ENCODE measurements around the gene DEAF1. TPM values are rescaled to one million over a fixed set of nuclear protein-coding genes. Genes with fewer than 3 reads are reported as not detected.

Gene DEAF1
- total and polyA plus RNA-seq, 2 of the 13 experiments (the other 11 are each of a cell fraction or from before 2014, with no cell fraction given), result 22.3 to 29.6 TPM

DNA sequence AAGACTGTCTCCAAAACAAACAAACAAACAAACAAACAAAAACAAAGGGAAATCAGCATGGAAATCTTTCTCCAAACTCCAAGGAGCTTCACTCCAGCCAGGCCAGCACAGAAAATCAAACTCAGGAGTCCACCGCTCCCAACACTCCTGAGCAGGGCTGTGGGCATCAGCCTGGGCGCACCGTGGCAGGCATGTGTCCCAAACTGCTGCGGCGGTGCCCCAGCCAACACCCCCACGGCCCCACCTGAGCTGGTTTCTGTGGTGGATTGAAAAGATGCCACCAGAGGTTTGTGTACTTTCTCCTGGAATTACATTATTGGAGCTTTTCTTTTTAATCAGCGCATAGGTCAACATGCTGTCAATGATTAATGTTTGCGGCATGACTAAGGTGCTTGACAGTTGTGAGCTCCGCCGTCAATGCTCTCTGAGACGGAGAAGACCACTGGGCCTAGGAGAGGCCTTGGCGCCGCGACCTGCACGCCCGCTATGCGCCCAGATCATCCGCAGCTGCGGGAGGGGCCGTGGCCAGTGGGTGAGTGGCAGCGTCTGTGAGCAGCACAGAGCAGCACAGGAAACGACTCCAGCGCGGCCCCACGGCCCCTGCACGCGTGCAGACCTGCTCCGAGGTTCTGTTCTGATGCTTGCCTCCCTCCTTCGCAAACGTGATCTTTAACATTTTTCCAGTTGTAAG is 39.8 kb downstream of the DEAF1 start (continued):
- no peak for TF ChIP-seq SMAD9 (CRISPR knock-in tag; IDR thresholded peaks at IDR 0.05)
- TF ChIP-seq, protein P1, sequence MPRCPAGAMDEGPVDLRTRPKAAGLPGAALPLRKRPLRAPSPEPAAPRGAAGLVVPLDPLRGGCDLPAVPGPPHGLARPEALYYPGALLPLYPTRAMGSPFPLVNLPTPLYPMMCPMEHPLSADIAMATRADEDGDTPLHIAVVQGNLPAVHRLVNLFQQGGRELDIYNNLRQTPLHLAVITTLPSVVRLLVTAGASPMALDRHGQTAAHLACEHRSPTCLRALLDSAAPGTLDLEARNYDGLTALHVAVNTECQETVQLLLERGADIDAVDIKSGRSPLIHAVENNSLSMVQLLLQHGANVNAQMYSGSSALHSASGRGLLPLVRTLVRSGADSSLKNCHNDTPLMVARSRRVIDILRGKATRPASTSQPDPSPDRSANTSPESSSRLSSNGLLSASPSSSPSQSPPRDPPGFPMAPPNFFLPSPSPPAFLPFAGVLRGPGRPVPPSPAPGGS (CRISPR knock-in tag; IDR thresholded peaks at IDR 0.05), result no peak
- peak; percentile 53; the same call in 1 of the 2 replicates for TF ChIP-seq HDAC1 (CRISPR knock-in tag; IDR thresholded peaks at IDR 0.05)
- no peak for TF ChIP-seq MATR3 (CRISPR knock-in tag; IDR thresholded peaks at IDR 0.05)
- TF ChIP-seq TBX3 (IDR thresholded peaks at IDR 0.05; ENCODE audit: borderline replicate concordance), result no peak
- TF ChIP-seq NKX3-1 (CRISPR knock-in tag; IDR thresholded peaks at IDR 0.05), result no peak
- 0 out of 2 replicates have a peak, but pooled peaks have one; percentile 36 for TF ChIP-seq ZNF761 (CRISPR knock-in tag; conservative IDR thresholded peaks at IDR 0.05)
- no peak for TF ChIP-seq ZNF7 (CRISPR knock-in tag; IDR thresholded peaks at IDR 0.05)
- no peak for TF ChIP-seq TFDP1 (CRISPR knock-in tag; IDR thresholded peaks at IDR 0.05; ENCODE audit: borderline replicate concordance)
- no peak for TF ChIP-seq ZNF224 (CRISPR knock-in tag; IDR thresholded peaks at IDR 0.05)
- TF ChIP-seq ZNF367 (CRISPR knock-in tag; IDR thresholded peaks at IDR 0.05; ENCODE audit: borderline replicate concordance), result no peak
- TF ChIP-seq HDAC6 (IDR thresholded peaks at IDR 0.05; ENCODE audit: low read depth, low read length), result no peak
- TF ChIP-seq ZNF33A (CRISPR knock-in tag; IDR thresholded peaks at IDR 0.05; ENCODE audit: borderline replicate concordance), result no peak
- no peak for TF ChIP-seq ZNF414 (CRISPR knock-in tag; IDR thresholded peaks at IDR 0.05)
- no peak for TF ChIP-seq ATF7 (IDR thresholded peaks at IDR 0.05)
- no peak for TF ChIP-seq ATF7 (CRISPR knock-in tag; IDR thresholded peaks at IDR 0.05)
- TF ChIP-seq ZNF800 (CRISPR knock-in tag; IDR thresholded peaks at IDR 0.05), result peak; percentile 27; the same call in 1 of the 2 replicates
- no peak for TF ChIP-seq ZFP1 (CRISPR knock-in tag; IDR thresholded peaks at IDR 0.05)
- no peak for TF ChIP-seq ZNF644 (CRISPR knock-in tag; IDR thresholded peaks at IDR 0.05; ENCODE audit: low read depth)
- peak; percentile 75 for TF ChIP-seq ZFY (CRISPR knock-in tag; IDR thresholded peaks at IDR 0.05)
- peak; percentile 20 for TF ChIP-seq RBM39 (IDR thresholded peaks at IDR 0.05; ENCODE audit: low read depth, low read length, poor library complexity, severe bottlenecking)
- no peak for TF ChIP-seq CBFB (CRISPR knock-in tag; IDR thresholded peaks at IDR 0.05)
- TF ChIP-seq MXI1 (IDR thresholded peaks at IDR 0.05; ENCODE audit: borderline replicate concordance, low read depth, low read length), result peak; percentile 72; the same call in 1 of the 3 replicates
- TF ChIP-seq CEBPG (CRISPR knock-in tag; IDR thresholded peaks at IDR 0.05), result no peak
- TF ChIP-seq, protein P2, sequence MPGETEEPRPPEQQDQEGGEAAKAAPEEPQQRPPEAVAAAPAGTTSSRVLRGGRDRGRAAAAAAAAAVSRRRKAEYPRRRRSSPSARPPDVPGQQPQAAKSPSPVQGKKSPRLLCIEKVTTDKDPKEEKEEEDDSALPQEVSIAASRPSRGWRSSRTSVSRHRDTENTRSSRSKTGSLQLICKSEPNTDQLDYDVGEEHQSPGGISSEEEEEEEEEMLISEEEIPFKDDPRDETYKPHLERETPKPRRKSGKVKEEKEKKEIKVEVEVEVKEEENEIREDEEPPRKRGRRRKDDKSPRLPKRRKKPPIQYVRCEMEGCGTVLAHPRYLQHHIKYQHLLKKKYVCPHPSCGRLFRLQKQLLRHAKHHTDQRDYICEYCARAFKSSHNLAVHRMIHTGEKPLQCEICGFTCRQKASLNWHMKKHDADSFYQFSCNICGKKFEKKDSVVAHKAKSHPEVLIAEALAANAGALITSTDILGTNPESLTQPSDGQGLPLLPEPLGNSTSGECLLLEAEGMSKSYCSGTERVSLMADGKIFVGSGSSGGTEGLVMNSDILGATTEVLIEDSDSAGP (CRISPR knock-in tag; IDR thresholded peaks at IDR 0.05; ENCODE audit: borderline replicate concordance), result no peak
- no peak for TF ChIP-seq NBN (conservative IDR thresholded peaks at IDR 0.05)
- TF ChIP-seq ZNF879 (CRISPR knock-in tag; IDR thresholded peaks at IDR 0.05), result no peak
